HPDE6-E6E7 (cell line): ENCODE results near the gene OSTN.
"Not testable (repeated sequence)": the region's sequence is repeated elsewhere in the genome, so short reads cannot be mapped to it uniquely, and the experiment has no call there.

Source experiments
- DNase-seq: peaks from one replicate; pipeline ENCODE4 v3.0.0; 2011; ENCODE audit warnings: missing footprints; ENCODE audit errors: extremely low spot score

The OSTN gene, protein sequence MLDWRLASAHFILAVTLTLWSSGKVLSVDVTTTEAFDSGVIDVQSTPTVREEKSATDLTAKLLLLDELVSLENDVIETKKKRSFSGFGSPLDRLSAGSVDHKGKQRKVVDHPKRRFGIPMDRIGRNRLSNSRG

DNA sequence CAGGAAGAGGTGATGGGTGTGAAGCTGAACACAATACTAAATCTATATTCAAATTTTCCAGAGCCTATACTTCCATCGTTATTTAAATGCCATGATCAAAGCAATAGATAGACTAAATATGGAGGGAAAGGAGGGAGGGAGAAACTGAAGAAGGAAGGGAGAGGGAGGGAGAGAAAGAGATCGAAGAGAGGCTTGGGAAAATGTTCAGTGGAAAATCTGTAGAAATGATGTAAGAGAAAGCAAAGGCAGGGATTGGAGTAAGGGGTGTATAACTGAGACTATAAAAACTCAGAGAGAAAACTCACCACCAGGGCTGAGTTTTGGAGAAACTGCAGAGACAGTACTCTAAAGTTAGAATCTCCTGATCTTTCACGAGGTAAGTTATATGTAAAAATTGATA, at the start of gene OSTN:
OSTN (plus strand) TSS at position 310 of the 400 bp plus-strand sequence. CDS start 13,292 bp downstream, outside the sequence.
- DNase-seq, result no peak

- DNase-seq, result no peak
These were observed 47.4 kb upstream of the OSTN start for GRCh38 chr3:191151653-191152052.

DNA sequence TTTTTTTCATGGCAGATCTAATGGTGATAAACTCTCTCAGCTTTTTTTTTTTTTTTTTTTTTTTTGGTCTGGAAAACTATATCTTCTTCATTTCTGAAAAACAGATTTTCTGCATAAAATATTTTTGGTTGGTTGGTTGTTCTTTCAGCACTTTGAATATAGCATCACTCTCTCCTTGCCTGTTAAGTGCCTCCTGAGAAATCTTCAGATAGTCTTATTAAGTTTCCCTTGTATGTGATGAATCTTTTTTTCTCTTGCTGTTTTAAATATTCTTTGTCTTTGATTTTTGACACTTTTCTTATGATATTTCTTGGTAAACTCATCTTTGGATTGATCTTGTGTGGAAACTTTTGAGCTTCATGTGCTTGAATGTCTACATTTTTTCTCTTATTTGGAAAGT, 44.2 kb upstream of the OSTN start:
- no peak for DNase-seq

DNA sequence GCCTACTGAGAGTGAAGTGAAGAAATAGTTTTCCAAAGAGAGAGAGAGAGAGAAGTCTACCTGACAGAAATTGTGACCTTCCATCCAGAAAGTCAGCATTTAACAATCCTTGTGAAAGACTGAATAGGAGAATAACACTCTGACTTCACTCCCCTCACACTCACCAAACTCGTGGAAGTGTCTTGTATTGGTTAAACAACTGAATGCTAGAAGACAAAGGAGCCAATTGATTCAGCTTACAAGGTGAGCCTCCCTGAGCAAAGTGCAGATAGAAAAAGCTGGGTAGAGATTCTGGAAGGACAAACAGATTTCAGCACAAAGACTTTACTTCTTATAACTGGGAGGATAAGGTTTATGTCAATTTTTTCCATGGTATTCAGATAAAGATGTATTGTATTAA, 40.8 kb upstream of the OSTN start:
- no peak for DNase-seq

- DNase-seq, result no peak
These were observed 40.2 kb upstream of the OSTN start for GRCh38 chr3:191158815-191159214.

- no peak for DNase-seq
These were observed 33.2 kb upstream of the OSTN start for GRCh38 chr3:191165802-191166201.

DNA sequence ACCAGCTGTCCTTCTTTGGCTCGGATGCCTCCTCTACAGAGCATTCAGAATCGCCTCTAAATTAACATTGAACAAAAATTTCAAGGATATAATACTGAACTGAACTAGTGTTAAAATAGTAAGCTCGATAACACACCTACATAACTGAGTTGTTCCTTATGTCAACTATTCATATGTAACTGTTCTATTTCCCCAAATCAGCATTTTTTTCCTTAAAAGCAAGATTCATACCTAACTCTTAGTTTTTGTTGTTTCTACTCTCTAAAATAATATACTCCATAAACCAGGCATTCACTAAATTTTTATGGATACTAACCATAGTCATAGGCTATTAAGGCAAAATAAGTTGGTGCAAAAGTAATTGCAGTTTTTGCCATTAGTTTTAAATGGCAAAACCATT, 32.7 kb upstream of the OSTN start:
- DNase-seq, result no peak

DNA sequence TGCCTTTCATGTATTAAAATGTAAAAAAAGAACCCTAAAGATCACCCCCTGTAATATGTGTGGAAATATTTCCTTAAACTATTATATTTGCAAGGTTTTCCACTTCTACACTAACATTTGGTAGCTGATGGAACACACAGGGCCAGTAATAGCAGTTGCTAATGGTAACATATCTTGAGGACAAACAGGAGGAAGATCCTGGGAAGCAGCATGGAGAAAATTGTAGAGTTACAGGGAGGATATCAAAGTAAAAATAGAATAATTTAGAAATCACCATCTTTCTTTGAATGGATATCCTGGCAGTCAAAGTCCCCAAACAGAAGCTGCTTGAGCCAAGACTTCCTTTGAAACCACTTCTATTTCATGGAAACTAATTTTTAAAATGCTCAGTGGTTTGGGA, 29.5 kb upstream of the OSTN start:
- no peak for DNase-seq

DNA sequence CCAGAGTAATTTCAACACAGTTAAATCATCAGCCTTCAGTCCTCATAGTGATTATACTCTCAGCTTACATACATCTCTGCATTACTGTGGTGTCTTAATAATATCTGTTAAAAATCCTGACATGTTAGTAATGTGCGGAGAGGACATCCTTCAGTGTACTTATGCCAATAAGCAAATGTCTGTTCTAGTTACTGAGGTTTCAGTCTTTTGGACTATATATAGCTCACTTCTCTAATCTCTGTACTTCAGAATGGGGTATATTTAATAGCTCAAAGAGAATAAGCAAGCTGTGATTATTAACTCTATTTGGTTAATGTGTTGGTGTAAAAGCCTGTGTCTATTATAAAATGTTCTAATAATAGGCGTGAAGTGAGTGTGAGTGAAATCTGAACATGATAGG, 28.9 kb upstream of the OSTN start:
- no peak for DNase-seq

DNA sequence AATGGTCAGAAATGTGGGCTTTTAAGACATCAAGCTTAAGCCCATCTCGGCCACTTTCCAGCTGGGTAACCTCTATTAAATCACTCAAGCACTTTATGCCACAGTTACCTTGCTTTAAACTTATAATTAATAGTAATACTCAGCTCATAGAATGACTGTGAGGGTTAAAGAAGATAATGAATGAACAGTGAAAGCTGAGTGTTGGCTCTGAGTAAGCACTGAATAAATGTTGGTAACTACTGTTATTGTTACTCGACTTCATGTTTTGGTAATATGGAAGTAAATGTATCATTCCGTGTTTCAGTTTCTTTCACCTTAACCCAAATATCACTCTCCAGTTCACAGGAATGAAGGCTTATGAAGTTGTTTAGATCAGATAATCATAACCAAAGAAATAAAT, 23.9 kb upstream of the OSTN start:
- no peak for DNase-seq

DNA sequence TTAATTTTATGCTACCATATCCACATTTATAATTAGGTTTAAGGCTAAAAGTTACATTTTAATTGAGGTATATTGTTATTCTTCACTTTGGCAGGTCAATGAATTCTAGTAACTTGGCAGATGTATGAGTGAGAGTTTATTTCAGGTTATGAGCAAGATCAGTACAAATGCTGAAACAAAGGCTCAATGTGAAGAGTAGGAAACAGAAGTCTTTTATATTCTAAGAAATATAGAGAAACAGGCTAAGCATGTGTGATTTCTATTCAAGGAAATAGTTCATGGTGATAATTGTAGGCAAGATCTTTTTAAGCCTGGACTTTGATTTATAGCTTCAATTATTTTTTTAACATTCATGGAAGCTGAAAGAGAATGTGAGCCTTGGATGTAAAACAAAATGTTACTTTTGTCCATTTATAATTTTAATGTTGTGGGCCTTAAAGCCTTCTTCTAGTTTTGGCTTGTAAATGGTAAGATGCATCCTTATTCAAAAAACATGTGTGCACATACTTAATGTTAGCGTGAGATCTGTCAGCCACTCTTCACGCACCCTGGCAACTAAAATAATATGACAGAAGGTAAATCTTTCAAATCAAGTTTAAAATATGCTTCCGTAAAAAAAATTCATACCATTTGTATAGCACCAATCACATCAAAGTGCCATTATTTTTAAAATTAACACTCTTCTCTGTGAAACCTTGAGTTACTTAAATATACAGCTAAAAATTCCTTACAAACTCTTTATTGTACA, 22.8 kb upstream of the OSTN start:
- no peak for DNase-seq

GRCh38 chr3:191185382-191185781, 13.7 kb upstream of the OSTN start:
- not testable (repeated sequence) for DNase-seq

- not testable (repeated sequence) for DNase-seq
These were observed 10.8 kb upstream of the OSTN start for GRCh38 chr3:191188246-191188645.

DNA sequence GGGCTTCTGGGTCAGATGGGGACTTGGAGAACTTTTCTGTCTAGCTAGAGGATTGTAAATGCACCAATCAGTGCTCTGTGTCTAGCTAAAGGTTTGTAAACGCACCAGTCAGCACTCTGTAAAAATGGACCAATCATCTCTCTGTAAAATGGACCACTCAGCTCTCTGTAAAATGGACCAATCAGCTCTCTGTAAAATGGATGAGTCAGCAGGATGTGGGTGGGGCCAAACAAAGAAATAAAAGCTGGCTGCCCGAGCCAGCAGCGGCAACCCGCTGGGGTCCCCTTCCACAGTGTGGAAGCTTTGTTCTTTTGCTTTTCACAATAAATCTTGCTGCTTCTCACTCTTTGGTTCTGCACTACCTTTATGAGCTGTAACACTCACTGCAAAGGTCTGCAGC, 6.8 kb upstream of the OSTN start:
- not testable (repeated sequence) for DNase-seq

- no peak for DNase-seq
These were observed 6.1 kb upstream of the OSTN start for GRCh38 chr3:191192941-191193340.

DNA sequence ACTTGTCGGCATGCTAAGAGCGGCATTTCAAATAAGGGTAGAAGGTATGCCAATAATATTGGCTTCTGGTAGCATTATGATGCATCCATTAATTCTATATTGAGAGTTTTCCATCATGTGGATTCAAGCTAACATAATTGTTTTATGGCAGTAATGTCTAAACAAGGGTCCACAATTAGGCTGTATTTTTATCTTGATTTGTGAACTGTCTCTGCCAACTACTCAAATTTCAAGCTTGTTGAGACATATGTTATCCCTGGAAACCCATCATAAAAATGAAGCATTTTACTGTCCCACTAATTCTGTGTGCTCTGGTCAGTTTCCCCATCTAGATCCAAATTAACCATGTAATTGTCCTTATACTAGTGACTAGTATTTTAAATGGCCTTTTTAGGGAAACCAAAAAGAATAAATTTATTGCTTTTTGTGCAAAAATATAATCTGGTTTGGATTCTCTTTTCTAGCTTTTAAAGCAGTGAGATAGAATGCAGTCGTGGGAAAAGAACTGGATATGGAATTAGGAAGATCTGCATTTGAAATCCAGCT, 1.2 kb upstream of the OSTN start:
- DNase-seq, result no peak

- DNase-seq, result no peak
These were observed 561 bp upstream of the OSTN start for GRCh38 chr3:191198480-191198879.

GRCh38 chr3:191210032-191210431, 11.0 kb downstream of the OSTN start:
- DNase-seq, result no peak

GRCh38 chr3:191216510-191216909, 17.5 kb downstream of the OSTN start:
- no peak for DNase-seq

DNA sequence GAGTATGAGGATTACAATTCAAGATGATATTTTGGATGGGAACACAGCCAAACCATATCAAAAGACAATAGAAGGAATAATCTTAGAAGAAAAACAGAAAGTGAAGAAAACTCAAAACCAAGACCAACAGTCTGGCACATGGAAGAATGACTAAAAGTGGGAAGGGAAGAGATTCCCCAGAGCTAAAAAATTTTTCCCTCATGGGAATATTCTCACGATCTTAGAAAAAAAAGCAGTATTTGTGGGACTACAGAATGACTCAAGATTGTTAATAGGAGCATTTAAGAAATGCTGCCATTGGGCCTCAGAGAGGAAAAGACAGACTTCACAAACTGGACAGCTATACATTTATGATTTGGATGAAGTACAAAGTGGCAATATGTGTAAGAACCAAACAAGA, 18.3 kb downstream of the OSTN start:
- DNase-seq, result no peak

DNA sequence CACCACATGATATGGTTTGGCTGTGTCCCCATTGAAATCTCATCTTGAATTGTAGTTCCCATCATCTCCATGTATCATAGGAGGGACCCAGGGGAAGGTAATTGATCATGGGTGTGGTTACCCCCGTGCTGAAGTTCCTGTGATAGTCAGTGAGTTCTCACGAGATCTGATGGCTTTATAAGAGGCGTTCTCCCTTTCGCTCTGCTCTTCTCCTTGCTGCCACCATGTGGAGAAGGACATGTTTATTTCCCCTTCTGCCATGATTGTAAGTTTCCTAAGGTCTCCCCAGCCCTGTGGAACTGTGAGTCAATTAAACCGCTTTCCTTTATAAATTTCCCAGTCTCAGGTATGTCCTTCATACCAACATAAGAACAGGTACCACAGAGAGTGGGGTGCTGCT, 21.9 kb downstream of the OSTN start:
- DNase-seq, result no peak

GRCh38 chr3:191221638-191222037, 22.6 kb downstream of the OSTN start:
- DNase-seq, result no peak

DNA sequence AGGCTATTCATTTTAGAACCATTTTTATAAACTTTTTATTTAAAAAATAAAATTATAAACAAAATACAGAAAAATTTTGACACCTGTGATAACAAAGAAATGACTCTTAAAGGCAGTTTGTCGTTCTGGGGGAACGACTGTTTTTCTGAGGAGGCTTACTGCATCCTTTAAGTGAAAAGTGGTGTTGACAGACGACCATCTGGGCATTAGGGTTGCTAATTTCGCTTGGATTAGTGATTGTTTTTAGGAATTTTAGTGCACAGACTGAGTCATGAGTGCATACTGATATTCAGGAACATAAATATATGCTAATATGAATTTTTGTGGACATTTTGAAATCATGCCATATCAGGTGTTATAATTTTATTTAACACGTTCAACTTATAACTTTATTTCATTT, 28.5 kb downstream of the OSTN start:
- no peak for DNase-seq

GRCh38 chr3:191234216-191234615, 35.2 kb downstream of the OSTN start:
- DNase-seq, result no peak
